ENCODE results near the gene ORM2.
"Not testable (repeated sequence)": the region's sequence is repeated elsewhere in the genome, so short reads cannot be mapped to it uniquely, and the experiment has no call there.

- not testable (repeated sequence) for TF ChIP-seq CTCF, POLR2A (IDR thresholded peaks at IDR 0.05)
Measured at GRCh38 chr9:114328937-114329624, 588 bp upstream of the ORM2 start.
